Fibroblast of the aortic adventitia (primary cell): ENCODE results near the gene AKAP13. TPM values are rescaled to one million over a fixed set of nuclear protein-coding genes. Genes with fewer than 3 reads are reported as not detected.

Experiments used
- DNase-seq: peaks from one replicate; pipeline ENCODE4 v3.0.0-alpha.2; 2010; ENCODE audit warnings: low read depth
- H3K4me3 ChIP-seq: 2 replicates; pipeline ENCODE4 v1.5.1; 2011; ENCODE audit warnings: low read depth, mild to moderate bottlenecking, control low read depth, low read length, moderate library complexity
- CTCF ChIP-seq: IDR thresholded peaks from 2 replicates; pipeline ENCODE4 v1.5.1; 2011; ENCODE audit warnings: mild to moderate bottlenecking, low read length, control low read depth, inconsistent platforms; ENCODE audit not compliant: insufficient read depth
- total RNA-seq: library from RNA; depleted of rRNA; stranded (reverse); fragments of >200 nt; gene quantifications from 2 replicates; pipeline ENCODE4 v1.2.3, GENCODE V29; 2012; ENCODE audit warnings: low replicate concordance

The AKAP13 gene
- total RNA-seq, 1 donor, result 89.9 TPM

DNA sequence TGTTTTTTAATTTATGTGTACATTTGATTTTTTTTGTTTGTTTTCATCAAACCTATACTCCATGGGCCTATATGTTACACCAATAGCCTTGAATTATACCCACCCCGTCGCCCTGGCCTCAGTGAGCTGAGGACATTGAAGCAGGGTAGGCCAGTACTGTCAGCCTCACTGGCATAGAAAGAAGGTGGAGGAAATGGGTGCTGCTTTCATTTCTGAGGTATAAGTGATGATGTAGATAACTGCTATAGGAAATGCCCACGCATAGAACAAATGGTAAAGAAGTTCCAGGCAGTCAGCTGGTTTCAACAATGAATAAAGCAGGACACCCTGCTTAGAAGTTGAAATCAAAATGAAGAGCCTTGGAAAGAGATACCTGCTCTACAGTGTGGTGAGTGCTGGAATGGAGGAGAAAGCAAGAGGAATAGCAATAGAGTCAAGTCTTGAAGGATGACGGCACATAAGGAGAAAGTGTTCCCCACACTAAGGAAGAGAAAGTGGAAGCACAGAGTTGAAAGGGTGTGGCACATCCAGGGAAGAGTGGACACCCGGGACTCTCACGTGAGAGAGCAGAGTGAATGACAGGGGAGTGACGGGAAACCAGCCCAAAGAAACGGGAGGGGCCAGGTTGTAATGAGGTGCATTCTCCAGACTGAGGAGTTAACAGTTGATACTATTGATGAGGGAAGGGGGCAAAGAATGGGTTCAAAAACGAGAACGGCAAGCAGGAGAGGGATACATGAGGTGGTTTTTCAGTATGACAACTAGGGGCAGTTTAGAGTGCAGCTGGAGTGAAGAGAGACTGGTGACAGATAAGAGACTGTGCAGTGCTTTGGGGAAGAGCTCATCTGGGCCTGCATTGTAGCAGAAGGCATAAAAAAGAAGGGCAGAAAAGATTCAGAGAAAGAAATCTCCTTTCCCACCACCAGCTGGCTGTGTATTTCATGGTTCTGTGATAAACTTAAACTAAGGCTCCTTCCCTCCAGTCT, 343.9 kb downstream of the AKAP13 start:
- DNase-seq, result no peak
- no peak overlapping the region for H3K4me3 ChIP-seq
- TF ChIP-seq CTCF, result no peak

GRCh38 chr15:85725019-85725418, 344.6 kb downstream of the AKAP13 start:
- no peak overlapping the region for H3K4me3 ChIP-seq
- peak; percentile 75 for DNase-seq
- no peak for TF ChIP-seq CTCF

DNA sequence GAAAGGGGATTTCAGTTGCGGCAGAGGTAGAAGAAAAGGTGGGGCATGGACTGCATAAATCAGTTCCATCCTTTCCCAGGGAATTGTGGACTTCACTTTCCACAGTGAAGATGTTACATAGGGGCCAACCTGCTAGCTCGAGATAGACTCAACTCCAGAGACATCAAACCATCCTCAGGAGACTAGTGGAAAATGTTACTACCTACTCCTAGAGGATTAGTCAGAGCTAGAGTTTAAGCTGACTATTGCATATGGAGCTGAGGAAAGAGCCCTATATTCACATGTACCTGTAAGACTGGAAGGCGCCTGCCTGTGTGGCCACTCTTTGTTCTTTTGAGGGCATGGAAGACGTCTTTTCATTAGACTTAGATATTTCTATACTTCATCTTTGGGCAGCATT, 345.2 kb downstream of the AKAP13 start:
- H3K4me3 ChIP-seq, result no peak overlapping the region
- DNase-seq, result no peak
- no peak for TF ChIP-seq CTCF

DNA sequence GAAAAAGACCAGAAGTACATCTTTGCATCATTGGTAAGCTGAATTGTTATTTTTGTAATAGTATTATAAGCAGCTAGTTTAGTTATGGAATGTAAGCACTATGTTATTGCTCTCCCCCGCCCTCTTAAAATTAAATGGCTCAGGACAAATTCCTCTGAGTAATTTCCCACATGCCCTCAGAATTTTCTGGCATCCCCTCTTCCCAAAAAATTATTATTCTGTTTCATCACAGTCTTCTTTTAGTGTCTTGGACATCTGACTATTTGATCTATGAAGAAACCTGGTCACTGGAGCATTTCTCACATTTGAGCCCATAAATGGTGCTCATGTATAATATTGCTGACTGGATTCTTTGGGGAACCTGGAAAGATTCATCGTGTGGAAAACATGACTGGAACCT, 346.1 kb downstream of the AKAP13 start:
- TF ChIP-seq CTCF, result no peak
- peak; percentile 45 for DNase-seq
- H3K4me3 ChIP-seq, result no peak overlapping the region

DNA sequence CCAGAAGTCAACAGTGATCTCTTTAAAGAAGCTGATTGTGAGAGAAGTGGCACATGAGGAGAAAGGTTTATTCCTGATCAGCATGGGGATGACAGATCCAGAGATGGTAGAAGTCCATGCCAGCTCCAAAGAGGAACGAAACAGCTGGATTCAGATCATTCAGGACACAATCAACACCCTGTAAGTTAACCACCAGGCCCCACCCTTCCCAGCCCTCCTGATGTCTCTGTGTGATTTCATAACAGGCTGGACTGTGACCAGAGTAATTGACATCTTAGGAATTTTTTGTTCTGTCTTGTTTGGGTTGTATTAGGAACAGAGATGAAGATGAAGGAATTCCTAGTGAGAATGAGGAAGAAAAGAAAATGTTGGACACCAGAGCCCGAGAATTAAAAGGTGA, 346.7 kb downstream of the AKAP13 start:
- H3K4me3 ChIP-seq, result no peak overlapping the region
- TF ChIP-seq CTCF, result no peak
- DNase-seq, result peak; percentile 52

GRCh38 chr15:85730001-85730820, 349.8 kb downstream of the AKAP13 start:
- H3K4me3 ChIP-seq, result no peak overlapping the region
- DNase-seq, result peak; percentile 78
- peak; percentile 64 for TF ChIP-seq CTCF
